Epidermal melanocyte (primary cell): ENCODE results near the gene LPP.

Source experiments
- DNase-seq: peaks from one replicate; pipeline ENCODE4 v3.0.0; 2011; ENCODE audit warnings: low spot score; ENCODE audit not compliant: insufficient read length

The LPP gene

DNA sequence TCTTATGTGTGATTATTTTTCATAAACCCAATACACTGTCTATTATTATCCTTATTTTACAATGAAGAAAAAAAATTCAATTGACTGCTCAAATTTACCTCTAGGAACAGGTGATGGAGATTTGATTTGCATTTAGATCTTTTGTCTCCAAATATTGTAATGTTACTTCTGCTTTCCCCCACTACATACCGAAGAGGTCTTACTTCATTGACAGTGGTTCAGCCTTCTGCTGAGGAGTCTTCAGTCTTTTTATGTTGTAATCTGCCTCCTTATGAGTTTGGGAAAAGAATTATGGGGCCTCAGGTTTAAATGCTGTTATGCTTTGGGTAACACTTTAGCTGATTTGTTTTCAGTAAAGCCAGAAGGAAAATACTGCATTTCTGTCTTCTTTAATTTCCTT is 199.5 kb downstream of the LPP start:
- DNase-seq, result no peak

DNA sequence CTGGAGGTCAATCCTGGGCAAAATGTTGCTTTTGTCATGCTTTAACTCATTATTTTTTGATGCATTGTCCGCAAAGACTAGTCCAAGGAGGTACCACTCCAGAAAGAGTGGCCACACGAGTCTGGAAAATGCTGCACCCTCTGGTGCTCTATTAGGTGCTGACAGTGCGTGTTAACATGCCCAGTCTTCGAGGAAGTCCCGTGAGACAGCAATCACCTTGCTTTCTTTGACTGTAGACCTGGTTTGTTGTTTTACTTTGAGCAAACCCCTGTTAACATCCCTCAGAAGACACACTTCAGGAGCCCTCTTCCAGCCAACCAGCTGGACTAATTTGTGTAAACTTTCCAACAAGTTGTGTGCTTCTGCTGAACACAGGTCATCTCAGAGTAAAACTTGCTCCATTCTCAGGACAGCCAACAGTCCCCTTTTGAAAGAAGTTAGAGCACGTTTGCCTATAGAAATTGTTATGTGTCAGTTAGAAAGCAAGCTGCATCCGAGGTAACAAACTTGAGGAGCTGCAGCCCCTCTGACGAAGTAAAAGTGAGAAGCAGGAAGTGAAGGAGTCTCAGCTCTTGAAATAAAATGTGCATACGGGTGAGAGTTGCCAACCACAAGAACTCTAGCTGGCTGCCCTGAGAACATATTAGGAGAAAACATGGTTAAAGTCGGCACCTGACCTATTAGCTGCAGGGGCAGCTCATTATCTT is 205.0 kb downstream of the LPP start:
- no peak for DNase-seq

DNA sequence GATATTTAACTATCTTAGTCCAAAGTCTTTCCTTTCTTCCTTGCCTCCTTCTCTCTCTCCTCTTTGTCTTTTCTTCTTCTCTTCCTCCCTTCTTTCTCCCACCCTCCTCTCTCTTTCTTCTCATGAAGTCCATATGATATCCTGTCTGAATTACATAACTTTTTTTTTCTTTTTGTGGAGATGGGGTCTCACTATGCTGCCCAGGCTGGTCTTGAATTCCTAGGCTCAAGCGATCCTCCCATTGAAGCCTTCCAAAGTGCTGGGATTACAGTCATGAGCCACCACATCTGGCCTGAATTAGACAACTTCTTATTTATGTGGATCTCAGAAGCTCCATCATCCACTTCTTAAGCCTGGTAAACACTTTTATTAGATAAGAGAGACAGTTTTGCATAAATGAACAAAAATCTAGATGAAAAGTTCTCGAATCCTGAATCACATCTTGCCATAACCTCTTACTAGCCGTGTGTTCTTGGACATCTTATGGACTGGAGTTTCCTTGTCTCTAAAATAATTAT is 206.5 kb downstream of the LPP start:
- DNase-seq, result no peak

DNA sequence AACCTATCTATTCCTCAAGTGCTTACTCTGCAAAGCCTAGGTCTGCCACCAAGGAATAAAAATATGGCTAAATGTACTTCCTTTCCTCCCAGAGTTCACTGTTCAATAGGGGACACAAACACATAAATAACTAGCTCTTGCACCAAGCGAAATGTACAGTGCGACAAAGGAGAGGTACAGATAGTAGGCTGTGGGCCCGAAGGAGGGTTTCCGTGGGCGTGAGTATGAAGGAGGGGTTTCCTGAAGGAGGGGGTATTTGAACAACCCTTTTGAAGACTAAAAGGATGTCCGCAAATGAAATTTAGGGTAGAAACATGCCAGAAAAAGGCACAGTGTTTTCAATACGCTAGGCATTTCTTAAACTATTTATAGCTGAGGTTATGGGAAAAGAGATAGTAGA is 207.9 kb downstream of the LPP start:
- DNase-seq, result no peak

DNA sequence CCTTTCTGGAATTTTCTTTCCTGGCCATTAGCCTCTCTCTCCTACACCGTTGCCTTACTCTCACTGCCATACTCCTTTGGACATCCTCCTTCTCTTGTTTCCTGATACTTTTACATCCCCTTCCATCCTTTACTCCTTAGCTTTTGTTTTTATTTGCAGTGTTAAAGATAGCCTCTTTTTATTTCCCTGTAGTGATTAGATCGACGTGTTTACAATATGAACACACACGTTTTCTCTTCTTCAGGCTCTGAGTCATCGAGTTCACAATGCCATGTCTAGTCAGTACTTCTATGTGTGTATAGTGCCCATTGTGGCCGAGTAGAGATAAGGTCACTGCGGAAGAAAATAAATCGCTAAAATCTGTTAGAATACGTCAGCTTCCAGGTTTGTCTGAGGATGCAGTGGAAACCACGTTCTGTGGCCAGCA is 208.5 kb downstream of the LPP start:
- no peak for DNase-seq

DNA sequence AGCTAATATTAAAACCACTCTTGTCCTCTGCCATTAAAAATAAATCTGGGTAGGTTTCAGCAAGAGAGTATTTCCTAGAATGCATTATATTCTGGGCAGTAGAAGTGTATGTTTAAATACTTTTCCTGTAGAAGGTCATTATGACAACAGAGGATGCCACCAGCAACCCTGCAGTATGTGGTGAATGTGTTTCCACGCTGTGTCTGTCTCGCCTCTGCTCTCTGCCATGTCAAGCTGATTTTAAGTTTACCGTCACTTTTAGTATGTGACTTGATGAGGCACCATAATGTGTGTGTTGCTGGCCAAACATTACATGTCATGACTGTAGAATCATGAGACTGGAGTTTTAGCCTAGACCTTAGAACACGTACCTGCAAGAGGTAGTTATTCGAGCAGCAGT is 211.2 kb downstream of the LPP start:
- no peak for DNase-seq

DNA sequence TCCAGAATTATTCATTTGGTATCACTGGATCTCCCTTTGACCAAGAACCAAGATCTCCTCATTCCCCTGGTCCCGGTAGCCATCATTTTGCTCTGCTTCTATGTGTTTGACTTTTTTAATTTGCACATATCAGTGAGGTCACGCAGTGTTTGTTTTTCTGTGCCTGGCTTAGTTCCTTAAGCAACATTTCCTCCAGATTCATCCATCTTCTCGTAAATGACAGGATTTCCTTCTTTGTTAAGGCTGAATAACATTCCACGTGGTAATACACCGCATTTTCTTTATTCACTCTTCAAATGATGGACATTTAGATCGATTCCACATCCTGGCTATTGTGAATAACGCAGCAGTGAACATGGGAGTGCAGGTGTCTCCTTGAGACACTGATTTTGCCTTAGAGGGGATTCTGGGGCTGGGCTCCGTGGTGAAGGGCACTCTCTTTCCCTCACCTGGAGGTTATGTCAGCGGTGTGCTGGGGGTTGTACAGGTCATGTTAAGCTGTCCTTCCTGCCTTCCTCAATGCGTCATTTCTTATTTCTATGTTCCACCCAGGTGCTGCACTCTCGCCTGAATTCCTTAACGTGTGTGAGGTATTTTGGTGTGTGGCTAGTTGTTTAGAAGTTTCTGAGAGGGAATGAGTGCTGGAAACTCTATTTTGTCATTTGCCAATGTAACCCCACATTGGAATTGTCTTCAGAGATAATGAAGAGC is 212.2 kb downstream of the LPP start:
- DNase-seq, result no peak

DNA sequence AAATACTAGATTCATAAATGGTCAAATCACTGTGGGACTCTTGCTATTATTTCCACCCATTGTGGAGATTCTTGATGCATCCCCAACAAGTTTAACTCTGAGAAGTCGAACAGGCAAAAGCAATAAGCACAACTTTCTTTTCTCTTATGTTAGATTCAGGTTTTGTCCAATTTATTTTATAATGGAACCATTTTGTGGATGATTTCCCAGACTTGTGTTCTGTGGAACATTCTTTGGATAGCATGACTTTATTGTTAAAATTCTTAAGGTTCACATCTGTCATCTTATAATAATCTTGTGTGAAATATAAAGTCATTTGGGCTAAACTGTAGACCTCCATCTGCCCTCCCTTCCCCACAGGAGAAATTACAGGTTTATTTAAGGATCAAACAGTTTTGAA is 213.7 kb downstream of the LPP start:
- no peak for DNase-seq

DNA sequence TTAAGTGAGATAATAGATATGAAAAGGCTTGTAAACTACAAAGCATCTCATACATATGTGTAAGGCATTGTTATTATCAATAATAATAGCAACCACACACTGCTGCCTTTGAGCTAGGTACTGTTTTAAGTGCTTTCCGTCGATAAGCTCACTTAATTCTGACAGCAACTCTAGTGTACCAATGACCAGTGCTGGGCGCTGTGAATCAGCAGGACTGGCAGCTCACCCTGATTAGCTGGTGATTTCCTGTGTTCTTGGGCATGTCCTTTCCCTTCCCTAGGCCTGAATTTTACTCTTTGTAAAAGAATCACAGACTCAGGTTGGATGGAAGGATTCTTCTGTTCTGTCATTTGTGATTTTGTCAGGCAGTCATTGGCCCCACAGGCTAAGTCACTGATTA is 215.6 kb downstream of the LPP start:
- DNase-seq, result no peak

DNA sequence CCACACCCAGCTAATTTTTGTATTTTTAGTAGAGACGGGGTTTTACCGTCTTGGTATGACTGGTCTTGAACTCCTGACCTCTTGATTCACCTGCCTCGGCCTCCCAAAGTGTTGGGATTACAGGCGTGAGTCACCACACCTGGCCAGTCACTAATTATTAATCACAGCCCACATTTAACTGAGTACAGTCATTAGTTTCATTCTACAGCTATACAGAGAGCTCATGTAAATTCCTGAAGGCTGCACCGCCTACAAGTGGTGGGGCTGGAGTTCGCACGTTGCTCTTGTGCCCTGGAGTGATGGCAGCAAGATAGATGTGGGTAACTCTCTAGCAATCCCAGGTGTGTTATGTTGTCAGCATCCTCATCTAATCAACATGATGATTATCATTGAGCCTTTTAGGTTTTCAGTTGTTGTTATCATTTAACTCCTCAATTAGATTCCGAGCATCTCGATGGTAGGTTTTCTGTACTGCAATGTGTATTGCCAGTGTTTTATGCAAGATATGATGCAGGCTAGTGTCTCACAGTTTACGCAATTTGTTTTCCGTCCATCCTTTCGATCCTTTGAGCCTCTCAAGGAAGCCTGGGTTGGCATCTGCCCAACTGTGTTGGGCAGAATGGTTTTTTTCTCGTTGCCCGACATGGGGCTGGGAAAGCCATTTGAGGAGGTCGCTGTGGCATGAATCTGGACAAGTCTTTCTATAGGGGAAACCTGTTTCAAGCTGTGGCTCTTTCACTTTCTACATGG is 216.3 kb downstream of the LPP start:
- DNase-seq, result no peak

DNA sequence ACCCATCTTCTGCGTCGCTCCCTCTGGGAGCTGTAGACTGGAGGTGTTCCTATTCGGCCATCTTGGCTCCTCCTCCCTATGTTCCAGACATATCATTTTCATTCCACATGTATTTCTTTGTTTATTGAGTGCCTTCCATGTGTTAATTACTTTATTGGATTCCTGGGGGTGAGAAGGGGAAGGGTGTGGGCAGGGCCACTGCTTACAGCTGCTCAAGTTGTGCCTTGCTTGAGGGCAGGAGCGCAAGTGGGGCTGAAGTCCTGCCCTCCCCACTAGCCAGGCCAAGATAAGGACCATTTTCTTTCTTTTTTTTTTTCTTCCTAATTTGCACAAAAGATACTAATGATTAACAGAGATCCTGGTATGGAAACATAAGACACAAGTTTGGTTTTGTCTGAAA is 224.8 kb downstream of the LPP start:
- no peak for DNase-seq

DNA sequence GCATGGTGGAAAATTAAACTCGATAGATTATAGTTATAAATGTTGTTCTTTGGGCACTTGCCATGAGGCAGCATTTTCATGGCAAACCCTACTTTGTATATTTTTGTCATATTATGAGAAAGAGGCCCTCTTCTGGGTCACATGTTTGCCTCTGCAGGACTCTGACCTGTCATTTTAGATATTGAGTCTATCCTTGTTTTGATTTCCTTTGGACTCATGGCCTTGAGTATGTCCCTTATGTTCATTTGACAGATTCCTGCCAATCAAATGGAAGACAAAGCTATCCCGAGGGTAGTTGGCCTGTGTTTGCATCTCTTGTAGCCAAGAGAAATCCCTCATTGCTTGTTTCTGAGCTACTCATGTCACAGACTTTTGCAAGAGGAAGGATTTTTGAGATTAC is 226.3 kb downstream of the LPP start:
- DNase-seq, result no peak

DNA sequence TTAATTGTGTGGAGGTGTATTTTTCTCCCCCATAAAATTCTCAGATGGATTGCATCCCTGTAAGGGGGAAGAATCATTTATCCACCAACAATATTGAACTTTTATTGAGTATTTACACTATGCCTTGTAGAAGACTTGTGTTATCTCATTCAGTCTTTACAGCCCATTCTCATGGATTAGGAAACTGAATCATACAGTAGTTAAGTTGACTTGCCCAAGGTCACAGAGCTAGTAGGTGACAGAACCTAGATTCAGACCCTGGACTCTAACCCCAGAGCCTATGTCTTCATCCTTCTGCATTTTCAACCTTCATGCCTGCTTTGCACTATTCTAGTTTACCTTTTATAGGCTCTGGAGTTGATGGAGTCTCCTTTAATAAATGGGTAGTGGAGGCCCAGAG is 226.8 kb downstream of the LPP start:
- DNase-seq, result no peak

DNA sequence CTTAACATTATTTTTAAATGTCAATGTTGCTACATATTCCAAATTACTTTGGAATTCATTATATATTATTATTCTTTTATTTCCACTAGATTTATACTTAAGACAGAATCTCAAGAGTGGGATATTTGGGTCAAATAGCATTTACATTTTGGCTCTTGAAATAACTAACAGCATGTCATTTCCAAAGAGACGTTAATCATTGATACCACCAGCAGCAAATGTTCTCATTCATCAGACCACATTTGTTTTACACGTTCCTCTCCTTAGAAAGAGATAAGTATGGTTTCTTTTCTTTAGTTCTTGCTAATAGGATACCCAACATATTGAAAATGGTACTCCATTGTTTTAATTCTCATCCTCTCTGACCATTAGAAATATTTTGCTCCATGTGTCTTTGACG is 229.8 kb downstream of the LPP start:
- no peak for DNase-seq

DNA sequence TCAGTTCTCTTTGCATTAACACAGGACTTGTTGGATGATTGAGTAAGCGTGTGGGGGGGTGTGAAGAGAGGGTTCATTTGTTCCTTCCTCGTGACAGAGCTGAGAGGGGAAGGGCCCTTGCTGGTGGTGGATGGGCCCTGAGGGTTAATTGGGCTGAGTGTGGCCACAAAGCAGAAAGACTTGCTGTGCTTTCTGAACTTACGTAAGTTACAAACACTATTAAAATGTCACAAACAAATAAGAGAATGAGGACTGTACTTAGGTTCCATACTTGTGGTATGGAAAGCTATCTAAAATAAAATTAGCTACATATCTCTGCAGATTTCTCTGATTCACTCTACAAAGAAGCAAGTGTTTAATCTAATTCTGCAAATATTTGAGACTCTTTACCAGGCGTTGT is 231.3 kb downstream of the LPP start:
- no peak for DNase-seq

DNA sequence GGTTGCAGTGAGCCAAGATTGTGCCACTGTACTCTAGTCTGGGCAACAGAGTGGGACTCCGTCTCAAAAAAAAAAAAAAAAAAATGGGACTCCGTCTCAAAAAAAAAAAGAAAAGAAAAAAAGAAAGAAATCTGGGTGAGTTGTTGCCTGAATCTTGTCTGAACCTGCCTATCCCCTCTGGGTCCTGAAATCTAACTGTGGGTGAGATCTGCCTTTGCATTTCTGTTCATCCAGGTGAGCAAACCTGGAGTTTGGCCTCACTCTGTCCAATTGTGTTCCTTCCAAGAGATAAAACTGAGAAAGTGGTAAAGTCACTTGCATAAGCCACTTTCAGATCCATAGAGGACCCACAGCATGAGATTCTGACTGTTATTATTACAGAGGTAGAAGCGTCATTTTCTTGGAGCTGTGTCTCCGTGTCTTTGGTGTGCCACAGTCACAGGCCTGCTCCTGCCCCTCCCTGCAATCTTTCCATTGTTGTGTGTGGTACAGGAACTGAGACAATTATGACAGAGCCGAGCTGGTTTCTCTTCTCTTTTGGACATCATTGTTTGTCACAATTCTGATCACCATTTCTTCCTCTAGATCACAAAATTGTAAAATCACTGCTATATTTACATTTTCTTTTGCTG is 235.9 kb downstream of the LPP start:
- DNase-seq, result no peak

DNA sequence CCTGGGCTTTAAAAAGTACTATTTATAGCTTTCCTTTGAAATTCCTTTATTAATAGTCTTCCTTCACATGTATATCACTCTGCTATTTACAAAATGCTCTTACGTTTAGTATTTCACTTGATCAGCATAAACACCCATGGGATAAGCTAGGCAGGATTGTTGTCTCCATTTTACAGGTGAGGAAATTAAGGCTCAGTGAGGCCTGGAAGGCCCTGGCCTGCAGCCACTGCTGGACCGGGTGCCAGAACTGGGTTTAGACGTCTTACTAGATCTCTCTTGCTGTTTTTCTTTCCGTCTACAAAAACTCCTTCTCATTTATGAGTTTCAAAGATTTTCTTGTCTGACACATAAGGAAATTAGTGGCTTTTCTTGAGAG is 236.4 kb downstream of the LPP start:
- DNase-seq, result no peak

DNA sequence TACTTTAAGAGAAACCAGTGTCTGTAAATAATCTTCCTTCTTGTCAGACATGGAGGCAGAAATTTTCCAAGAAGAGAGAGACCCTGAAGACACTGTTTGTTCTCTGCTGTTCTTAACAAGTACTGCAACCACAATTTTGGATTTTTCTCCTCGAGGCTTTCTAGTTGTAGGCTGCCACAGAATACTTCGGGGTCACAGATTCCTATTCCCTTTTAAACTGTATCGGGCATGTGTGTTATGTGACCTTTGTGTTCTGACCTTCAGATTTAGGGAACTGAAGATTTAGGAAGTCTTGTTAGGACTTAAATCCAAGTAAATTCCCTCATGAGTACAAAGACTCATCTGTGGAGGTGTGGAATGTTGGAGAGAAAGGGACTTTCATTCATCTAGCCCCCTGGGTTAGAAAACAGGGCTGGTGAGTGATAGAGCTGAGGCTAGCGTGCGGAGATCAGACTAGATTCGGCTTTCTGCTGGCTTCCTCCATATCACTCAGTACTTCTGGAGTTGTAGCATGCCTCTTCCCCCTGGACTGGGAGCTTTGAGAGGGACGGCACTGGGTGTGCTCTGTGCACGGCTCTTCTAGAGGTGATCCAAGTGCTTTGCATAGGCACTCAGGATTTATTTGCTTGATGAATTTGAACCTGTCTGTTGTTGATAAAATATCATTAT is 237.0 kb downstream of the LPP start:
- no peak for DNase-seq

DNA sequence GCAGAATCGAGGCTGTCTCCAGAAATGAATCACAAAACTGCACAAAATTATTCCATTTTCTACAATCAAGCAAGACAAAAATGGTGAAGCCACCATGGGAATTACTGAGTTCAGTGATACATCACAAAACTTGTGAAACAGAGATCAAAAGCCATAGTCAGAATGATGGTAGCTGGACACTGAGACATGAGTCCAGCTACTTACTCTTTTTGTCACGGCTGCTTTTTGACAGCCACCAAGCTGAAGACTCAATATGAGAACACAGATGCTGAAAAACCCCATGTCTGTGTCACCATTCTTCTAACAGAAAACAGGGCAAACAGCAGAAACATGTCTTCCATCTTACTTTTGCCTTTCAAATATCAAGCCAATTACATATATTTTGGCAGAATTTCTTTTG is 237.6 kb downstream of the LPP start:
- no peak for DNase-seq

DNA sequence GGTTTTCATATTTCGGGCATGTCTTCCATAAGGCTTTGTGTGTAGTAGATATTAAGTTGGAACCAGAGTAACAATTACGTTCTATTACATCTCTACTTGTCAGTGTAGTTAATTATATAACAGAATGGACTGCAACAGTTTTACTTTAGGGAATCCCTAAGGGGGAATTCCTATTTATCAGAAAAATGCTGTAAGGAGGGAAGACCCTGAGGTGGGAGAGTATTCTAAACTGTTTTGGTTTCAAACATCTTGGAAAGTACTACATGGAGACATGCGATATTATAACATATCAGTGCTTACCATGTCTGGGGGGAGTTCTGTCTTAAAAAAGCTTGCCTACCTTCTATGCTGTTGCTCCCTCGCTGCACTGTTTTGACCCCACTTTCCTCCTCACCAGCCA is 238.1 kb downstream of the LPP start:
- no peak for DNase-seq

DNA sequence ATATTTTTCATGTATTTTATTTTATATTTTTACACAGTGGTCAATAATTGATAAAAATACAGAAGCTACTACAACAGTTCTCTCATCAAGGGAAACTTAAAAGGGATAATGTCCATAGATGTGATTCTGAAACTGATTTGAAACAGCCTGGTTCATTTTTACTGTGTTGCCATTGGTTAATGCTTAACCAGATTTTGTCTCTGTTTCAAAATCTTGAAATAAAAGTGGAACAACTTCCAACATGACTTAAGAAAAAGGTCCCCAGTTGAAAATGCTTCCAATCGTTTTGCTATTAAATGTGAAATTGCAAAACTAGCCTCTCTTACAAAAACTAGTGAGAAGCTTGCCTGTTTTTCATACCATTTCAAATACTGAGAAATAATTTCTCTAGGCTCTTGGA is 240.7 kb downstream of the LPP start:
- no peak for DNase-seq
